RWPE2 (cell line): ENCODE results near the gene TCN1.

Experiments used
- ATAC-seq: fragments of 200-7000 bp; cut with Tn5 transposase; 3 replicates; pipeline ENCODE4 v1.9.1; 2021; ENCODE audit warnings: low read depth
- DNase-seq: peaks from one replicate; pipeline ENCODE4 v3.0.0-alpha.2; 2020; ENCODE audit warnings: low spot score
- H3K27ac ChIP-seq: fragments of 450-650 bp; 2 replicates; pipeline ENCODE4 v1.5.1; 2017; ENCODE audit warnings: mild to moderate bottlenecking; ENCODE audit not compliant: poor library complexity, severe bottlenecking
- H3K27me3 ChIP-seq: fragments of 250-450 bp; sonication (Bioruptor Pico); 2 replicates; pipeline ENCODE4 v1.5.1; 2021; ENCODE audit warnings: mild to moderate bottlenecking, moderate library complexity; ENCODE audit not compliant: insufficient read depth, poor library complexity, severe bottlenecking
- H3K36me3 ChIP-seq: fragments of 250-450 bp; sonication (Bioruptor Pico); 2 replicates; pipeline ENCODE4 v1.5.1; 2020; ENCODE audit warnings: low read depth, mild to moderate bottlenecking, moderate library complexity
- H3K4me1 ChIP-seq: fragments of 250-450 bp; sonication (Bioruptor Pico); 2 replicates; pipeline ENCODE4 v1.5.1; 2021; ENCODE audit warnings: mild to moderate bottlenecking, moderate library complexity; ENCODE audit not compliant: insufficient read depth, poor library complexity, severe bottlenecking
- H3K4me3 ChIP-seq: fragments of 250-450 bp; sonication (Bioruptor Pico); 2 replicates; pipeline ENCODE4 v1.5.1; 2021; ENCODE audit warnings: mild to moderate bottlenecking, moderate library complexity; ENCODE audit not compliant: severe bottlenecking
- H3K9me3 ChIP-seq: fragments of 250-450 bp; sonication (Bioruptor Pico); 2 replicates; pipeline ENCODE4 v1.5.1; 2021; ENCODE audit warnings: mild to moderate bottlenecking, moderate library complexity; ENCODE audit not compliant: severe bottlenecking
- CTCF ChIP-seq: fragments of 450-650 bp; IDR thresholded peaks from one replicate; pipeline ENCODE4 v1.5.1; 2017; ENCODE audit warnings: mild to moderate bottlenecking, moderate library complexity; ENCODE audit not compliant: poor library complexity, severe bottlenecking

Gene TCN1

GRCh38 chr11:59847626-59848025 is 18.7 kb downstream of the TCN1 start:
- no peak for DNase-seq
- no peaks in the 10 kb centered on the region for H3K4me1 ChIP-seq
- H3K4me3 ChIP-seq = no peak overlapping the region
- no peaks in the 10 kb centered on the region for H3K9me3 ChIP-seq
- no peaks in the 10 kb centered on the region for H3K36me3 ChIP-seq
- no peak overlapping the region for H3K27ac ChIP-seq
- TF ChIP-seq CTCF = no peak
- no peak for ATAC-seq
- no peaks in the 10 kb centered on the region for H3K27me3 ChIP-seq

GRCh38 chr11:59846556-59846955 is 19.7 kb downstream of the TCN1 start:
- Histone ChIP-seq H3K27ac (no peak overlapping the region), H3K4me3 (no peak overlapping the region), H3K27me3 (no peaks in the 10 kb centered on the region), H3K36me3 (no peaks in the 10 kb centered on the region), H3K9me3 (no peaks in the 10 kb centered on the region), H3K4me1 (no peaks in the 10 kb centered on the region)
- no peak for ATAC-seq
- TF ChIP-seq CTCF = no peak
- DNase-seq = no peak

- no peaks in the 10 kb centered on the region for H3K4me1 ChIP-seq
- DNase-seq (no peak), ATAC-seq (no peak)
- TF ChIP-seq CTCF = no peak
- no peaks in the 10 kb centered on the region for H3K36me3 ChIP-seq
- no peaks in the 10 kb centered on the region for H3K27me3 ChIP-seq
- H3K9me3 ChIP-seq = no peaks in the 10 kb centered on the region
- no peak within 1 kb of the TSS for H3K27ac ChIP-seq
- H3K4me3 ChIP-seq = no peak within 1 kb of the TSS
Measured at GRCh38 chr11:59845399-59845798, 20.9 kb downstream of the TCN1 start, which contains the start of gene CBLIF. TSS of gene CBLIF (minus strand) at chr11:59845499. CDS start at chr11:59845453, 46 bp downstream.

- H3K27ac ChIP-seq = no peak overlapping the region
- DNase-seq (no peak), ATAC-seq (no peak)
- no peak for TF ChIP-seq CTCF
- H3K4me3 ChIP-seq = no peak overlapping the region
- no peaks in the 10 kb centered on the region for H3K36me3 ChIP-seq
- no peaks in the 10 kb centered on the region for H3K27me3 ChIP-seq
- H3K4me1 ChIP-seq = no peaks in the 10 kb centered on the region
- no peaks in the 10 kb centered on the region for H3K9me3 ChIP-seq
Measured at GRCh38 chr11:59842316-59842715, 24.0 kb downstream of the TCN1 start.

GRCh38 chr11:59841514-59841913 is 24.8 kb downstream of the TCN1 start:
- no peaks in the 10 kb centered on the region for H3K36me3 ChIP-seq
- no peak overlapping the region for H3K4me3 ChIP-seq
- no peaks in the 10 kb centered on the region for H3K27me3 ChIP-seq
- TF ChIP-seq CTCF = no peak
- ATAC-seq (no peak), DNase-seq (no peak)
- no peaks in the 10 kb centered on the region for H3K4me1 ChIP-seq
- H3K27ac ChIP-seq = no peak overlapping the region
- no peaks in the 10 kb centered on the region for H3K9me3 ChIP-seq
